HG02840 (cell line): ENCODE measurements around the gene LRRC43.

ENCODE experiments used
- ATAC-seq: cut with Tn5 transposase; IDR thresholded peaks from one replicate; pipeline ENCODE4 v1.9.1; 2021; ENCODE audit warnings: mild to moderate bottlenecking, moderate library complexity, moderate number of reproducible peaks; ENCODE audit not compliant: unreplicated experiment, low FRiP score

LRRC43 gene, protein sequence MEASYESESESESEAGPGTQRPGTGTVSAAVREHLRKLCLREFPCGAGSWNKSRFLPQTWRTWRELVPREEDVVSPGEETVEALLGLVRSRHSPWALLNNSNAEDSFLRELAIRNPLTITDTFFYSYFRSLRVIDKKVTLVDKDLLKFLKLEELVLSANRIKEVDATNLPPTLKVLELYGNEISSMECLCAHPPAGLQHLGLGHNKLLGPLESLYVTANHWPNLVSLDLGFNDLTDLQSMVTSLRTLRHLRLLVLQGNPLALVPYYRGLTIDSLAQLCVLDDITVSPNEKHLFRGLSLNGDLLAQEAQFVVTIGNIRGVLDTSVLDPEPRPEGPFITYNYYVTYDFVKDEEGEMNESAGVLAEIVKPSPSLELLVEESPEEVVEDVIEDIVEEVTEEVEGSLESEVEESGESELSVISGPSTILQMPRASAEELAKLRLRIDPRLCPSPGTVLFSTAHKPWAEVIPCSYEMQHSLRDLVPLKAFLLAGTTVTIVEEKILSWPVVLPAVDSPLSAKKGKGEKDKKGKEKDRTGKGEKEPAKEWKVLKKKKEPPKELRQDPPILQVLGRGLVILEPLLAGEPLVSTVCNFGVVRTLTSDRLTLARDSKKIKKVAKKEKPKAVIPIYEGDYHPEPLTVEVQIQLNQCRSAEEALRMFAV

GRCh38 chr12:122182887-122183587 is at the start of gene LRRC43:
Gene LRRC43, plus strand, starts transcription at chr12:122183123. Its CDS starts 22 bp downstream, at chr12:122183145.
- no peak for ATAC-seq

DNA sequence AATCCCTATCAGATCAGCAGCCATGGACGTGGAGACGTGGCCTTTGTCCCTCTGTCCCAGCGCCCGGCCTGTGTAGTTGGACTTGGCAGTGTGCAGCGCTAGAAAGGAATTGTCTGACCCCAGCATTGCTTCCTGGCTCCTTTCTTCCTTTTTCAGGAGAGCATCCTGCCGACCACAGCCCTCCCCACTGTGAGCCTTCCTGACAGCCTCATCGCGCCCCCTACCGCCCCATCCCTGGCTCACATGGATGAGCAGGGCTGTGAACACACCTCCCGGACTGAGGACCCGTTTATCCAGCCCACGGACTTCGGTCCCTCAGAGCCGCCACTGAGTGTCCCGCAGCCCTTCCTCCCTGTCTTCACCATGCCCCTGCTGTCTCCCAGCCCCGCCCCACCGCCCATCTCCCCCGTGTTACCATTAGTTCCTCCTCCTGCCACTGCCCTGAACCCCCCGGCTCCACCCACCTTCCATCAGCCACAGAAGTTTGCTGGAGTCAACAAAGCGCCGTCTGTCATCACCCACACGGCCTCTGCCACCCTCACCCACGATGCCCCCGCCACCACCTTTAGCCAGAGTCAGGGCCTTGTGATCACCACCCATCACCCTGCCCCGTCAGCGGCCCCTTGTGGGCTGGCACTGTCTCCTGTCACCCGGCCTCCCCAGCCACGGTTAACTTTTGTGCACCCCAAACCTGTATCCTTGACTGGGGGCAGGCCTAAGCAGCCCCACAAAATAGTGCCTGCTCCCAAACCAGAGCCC is 49.6 kb upstream of the LRRC43 start:
- ATAC-seq = no peak

GRCh38 chr12:122135437-122136031 is 47.4 kb upstream of the LRRC43 start:
- no peak for ATAC-seq

DNA sequence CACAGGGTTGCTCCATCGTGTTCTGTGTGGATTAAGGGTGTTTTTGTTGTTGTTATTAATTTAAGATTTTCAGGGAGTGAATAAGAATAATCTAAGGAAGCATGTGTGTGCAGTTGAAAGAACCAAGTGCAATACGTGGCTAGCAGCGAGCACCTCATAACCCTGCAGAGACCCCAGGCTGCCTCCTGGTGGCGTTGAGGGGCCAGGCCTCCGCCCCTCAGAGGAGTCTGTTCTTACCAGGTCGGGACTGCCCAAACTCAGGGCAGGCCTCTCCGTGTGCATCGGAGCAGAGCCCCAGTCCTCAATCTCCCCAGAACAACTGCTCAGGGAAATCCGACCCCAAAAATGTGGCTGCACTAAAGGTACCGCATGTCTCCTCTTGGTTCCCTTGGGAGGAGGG is 45.7 kb upstream of the LRRC43 start:
- ATAC-seq = no peak

DNA sequence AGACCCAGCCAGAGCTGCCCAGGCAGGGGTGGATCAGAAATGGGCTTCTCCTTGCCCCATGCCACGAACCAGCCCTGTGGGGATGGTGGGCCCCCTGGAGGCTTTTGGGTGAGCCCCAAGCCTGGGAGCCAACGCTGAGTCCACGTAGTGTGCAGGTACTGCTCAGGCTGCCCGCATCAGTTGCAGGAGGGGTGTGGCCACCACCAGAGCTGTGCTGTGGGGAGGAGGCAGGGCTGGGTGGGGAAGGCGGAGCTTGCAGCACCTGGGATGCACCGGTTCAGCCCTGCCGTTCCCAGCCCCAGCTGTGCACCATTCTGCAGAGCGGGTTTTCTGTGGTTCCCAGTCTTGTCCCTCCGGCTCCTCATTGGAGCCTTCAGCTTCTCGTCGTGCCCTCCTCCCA is 45.2 kb upstream of the LRRC43 start:
- no peak for ATAC-seq

GRCh38 chr12:122138181-122138580 is 44.7 kb upstream of the LRRC43 start:
- ATAC-seq = no peak

GRCh38 chr12:122138616-122139015 is 44.3 kb upstream of the LRRC43 start:
- no peak for ATAC-seq

DNA sequence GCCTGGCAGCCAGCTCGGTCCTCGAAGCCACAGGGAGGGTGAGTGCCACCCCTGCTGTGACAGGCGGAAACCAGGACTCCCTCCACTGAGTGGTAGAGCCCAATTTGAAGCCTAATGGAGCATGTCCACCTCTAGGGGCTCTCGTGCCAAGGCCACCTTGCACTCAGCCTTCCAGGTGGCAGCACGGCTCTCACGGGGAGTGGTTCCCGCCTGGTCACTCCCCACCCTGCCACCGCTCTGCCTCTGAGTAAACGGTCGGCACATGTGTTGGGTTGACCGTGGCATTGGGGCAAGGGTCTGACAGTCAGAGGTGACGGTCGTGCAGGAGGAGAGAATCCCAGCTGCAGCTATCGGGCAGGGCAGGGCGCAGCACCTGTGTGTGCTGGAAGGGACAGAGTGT is 43.7 kb upstream of the LRRC43 start:
- no peak for ATAC-seq

DNA sequence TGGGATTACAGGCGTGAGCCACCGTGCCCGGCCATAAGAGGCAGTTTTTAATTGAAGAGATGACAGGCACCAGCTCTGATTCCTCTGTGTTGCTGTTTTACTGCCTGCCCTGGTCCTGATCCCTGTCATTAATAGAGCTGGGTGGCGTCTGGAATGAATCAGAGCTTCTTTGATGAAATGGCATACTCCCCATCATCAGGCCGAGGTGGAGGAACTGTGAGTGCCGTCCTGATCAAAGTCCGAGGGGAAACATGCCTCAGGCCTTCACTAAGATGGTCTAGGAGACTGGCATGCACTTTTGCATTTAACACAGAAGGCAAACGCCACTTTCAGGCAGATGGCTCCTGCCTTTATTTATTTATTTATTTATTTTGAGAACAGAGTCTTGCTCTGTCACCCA is 43.0 kb upstream of the LRRC43 start:
- ATAC-seq = no peak

- ATAC-seq = no peak
These were observed 42.3 kb upstream of the LRRC43 start for GRCh38 chr12:122140467-122141257.

GRCh38 chr12:122141911-122142725 is 40.8 kb upstream of the LRRC43 start:
- no peak for ATAC-seq

- ATAC-seq = no peak
These were observed 40.1 kb upstream of the LRRC43 start for GRCh38 chr12:122142857-122143256.

DNA sequence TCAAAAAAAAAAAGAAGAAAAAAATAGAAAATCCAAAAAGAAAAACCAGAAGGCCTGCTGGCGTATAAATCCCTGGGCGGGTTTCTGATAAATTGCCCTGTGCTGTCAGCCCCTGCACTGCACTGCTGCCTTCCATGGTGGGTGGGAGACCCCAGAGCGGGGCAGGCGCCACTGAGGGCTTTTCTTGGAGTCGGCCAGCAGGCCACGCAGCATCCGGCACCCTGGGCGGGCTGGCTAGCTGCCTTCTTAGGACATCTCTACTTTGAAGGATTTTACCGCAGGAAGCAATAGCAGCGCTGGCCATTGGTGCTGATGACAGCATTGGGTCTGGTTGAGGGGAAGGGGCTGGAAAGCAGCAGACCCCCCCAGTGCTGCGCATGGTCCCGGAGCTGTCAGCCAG is 38.0 kb upstream of the LRRC43 start:
- no peak for ATAC-seq

DNA sequence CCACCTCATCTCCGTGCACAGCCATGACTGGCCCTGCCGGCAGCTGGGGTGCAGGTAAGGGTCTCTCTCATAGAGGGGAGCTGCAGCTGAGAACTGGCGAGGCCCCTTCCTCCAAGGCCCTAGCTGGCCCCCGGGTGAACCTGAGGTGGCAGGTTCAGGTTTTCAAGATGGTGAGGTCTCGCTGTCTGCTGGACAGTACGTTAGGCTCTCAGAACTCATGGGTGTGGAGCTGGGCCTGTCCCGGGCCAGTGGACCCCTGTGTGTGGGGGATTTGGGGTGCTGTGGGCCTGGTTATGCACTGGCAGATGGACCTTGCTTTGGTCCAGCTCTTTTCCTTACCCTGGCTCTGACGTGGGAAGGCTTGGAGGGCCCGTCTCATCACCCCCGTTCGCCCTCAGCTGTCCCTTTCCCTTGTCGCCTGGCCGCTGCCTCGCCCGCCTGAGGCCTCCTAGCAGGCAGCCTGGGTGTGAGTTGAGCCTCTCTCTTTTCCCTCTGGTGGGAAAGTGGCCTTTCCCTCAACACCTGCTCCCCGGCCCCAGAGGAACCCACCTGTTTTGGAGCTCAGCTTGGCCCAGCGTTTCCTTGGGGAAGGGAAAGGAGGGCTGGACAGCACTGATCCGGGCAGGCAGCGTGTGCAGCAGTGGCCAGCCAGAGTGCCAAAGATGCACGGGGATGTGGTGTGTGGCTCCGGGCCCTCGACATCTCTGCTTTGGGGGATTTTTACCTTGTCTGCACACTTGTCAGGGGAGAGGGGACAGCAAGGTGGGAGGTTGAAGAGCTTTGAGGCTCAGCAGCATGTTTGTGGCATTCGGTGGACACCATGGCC is 37.2 kb upstream of the LRRC43 start:
- ATAC-seq = no peak

- no peak for ATAC-seq
These were observed 35.2 kb upstream of the LRRC43 start for GRCh38 chr12:122147514-122148290.

GRCh38 chr12:122148657-122149056 is 34.3 kb upstream of the LRRC43 start:
- ATAC-seq = no peak

- no peak for ATAC-seq
These were observed 32.7 kb upstream of the LRRC43 start for GRCh38 chr12:122150127-122150681.
